Right renal cortex interstitium (tissue), 3 donors: Measurements from ENCODE around the gene ABLIM2. TPM values are rescaled to one million over a fixed set of nuclear protein-coding genes. Genes with fewer than 3 reads are reported as not detected.

Experiments used
- DNase-seq, 3 donors: peaks; one replicate each; pipeline ENCODE4 v3.0.0-alpha.2; 2013; ENCODE audit warnings: low read depth in 3 of 3, low spot score in 2 of 3
- polyA plus RNA-seq, 3 donors: library from polyadenylated mRNA; unstranded; fragments of 120-200 nt; gene quantifications; one replicate each; pipeline ENCODE4 v1.2.1, GENCODE V29; 2013; ENCODE audit not compliant: insufficient read length in 3 of 3

Gene ABLIM2
- polyA plus RNA-seq, 3 donors: 6.5 to 7.2 (median 6.9) TPM

DNA sequence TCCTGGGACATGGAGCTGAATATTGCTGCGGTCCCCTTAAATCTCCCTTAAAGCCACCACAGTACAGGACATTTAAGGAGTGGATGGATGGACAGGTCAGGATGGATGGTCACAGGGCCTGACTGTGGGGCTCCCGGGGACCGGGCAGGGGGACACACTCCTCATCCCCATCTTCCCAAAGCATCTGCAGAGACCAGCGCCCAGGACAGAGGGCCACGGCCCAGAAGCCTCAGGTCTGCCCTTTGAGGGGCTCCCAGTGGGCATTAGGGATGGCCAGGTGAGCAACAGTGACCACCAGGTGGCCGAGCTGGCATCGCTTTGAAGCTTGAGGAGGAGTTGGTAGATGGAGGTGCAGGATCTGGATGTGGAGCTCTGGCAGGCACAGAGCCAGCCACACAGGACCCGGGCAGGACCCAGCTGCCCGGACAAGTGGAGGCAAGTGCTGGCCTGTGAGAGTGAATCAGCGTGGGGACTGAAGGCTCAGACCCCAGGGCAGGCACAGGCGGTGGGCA, 51.4 kb downstream of the ABLIM2 start:
- DNase-seq: no peak

DNA sequence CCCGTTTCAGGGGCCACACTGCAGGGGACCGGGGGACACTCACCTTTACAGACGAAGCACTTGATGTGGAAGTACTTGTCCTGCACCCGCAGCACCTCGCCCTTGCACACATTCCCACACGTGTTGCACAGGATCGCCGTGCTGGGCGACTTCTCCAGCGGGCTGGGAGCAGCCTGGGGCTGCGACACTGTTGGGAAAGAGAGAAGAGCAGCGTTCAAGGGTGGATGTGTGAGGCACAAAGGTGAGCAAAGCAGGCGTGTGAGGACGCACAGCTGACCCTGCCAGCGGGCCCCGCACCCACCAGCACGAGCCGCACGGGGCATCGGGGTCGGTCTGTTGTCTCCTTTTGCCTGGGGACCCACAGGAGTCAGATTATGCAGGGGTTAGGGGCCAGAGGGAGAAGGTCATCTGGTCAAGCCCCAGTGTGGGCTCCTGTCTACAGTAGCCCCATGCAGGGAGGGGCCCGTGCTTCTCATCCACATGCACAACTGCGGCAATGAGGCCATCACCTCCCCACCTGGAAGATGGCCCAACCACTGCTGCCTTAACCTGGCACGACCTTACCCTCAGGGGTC, 52.1 kb downstream of the ABLIM2 start:
- DNase-seq: no peak

DNA sequence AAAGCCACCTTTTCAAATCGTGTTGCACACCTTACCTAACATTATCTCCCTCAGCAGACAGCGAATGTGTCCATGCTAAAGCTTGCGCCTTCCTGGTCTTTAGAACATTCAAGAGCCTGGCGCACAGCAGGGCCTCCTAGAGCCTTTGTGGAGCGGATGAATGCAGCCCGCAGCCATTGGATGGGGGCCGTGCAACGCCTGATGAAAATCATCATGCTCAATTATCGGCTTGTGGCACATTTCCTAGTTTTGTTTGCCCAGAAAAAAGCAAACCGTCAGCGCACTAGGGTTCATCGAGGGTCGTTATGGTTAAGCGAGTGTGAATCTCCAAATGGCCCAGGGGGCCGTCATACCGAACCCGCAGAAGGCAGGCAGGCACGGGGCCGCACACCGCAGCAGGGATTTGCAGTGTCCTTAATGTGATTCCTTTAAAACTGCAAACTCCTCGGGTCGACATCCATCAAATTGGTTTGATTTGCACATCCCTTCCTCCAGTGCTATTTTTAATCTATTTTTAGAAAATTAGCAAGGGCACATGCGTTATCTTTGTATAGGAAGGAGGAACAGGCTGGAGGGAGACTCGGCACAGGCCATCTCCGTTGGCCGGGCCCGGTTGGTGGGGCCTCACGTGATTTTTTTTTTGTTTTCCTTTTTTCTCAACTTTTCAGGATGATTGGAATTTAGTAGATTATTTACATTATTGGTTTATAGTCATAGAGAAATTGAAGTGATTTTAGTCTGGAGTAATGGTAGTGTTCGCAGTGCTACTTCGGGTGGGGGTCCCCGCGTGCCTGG, 53.1 kb downstream of the ABLIM2 start:
- DNase-seq: no peak

DNA sequence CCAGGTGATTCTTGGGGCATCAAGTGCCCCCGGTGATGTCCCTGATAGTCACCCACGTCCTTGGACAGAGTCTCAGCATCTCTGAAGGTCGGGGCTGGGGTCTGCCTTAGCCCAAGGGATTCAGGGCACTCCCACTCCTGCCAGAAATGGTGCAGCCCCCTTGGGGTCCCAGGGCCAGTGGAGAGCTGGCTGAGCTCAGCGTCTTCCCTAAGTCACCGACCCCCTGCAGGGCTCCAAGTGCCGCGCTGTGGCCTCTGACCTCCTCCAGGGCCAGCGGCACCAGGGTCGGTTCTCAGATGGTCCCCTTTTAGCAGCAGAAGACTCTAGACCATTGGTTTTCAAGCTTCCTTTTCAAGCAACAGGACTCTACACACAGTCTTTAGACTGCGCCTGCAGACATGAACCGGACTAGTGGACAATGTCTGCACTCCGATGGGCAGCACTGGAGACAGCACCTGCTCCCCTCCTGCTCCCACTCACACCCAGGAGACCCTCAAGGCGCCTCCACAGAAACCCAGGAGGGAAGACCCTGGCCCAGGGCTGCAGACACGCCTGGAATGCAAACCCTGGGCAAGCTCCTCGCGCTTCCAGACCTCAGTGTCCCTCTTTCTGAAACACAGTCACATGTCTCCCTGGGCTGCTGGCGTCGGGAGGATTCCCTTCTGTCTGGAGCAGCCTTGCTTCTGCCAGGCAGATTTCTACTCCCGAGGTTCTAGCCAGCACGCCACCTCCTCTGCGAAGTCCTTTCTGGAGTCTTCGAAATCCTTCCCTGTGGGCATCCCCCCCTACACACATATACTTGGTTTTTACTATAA, 53.9 kb downstream of the ABLIM2 start:
- DNase-seq: no peak

DNA sequence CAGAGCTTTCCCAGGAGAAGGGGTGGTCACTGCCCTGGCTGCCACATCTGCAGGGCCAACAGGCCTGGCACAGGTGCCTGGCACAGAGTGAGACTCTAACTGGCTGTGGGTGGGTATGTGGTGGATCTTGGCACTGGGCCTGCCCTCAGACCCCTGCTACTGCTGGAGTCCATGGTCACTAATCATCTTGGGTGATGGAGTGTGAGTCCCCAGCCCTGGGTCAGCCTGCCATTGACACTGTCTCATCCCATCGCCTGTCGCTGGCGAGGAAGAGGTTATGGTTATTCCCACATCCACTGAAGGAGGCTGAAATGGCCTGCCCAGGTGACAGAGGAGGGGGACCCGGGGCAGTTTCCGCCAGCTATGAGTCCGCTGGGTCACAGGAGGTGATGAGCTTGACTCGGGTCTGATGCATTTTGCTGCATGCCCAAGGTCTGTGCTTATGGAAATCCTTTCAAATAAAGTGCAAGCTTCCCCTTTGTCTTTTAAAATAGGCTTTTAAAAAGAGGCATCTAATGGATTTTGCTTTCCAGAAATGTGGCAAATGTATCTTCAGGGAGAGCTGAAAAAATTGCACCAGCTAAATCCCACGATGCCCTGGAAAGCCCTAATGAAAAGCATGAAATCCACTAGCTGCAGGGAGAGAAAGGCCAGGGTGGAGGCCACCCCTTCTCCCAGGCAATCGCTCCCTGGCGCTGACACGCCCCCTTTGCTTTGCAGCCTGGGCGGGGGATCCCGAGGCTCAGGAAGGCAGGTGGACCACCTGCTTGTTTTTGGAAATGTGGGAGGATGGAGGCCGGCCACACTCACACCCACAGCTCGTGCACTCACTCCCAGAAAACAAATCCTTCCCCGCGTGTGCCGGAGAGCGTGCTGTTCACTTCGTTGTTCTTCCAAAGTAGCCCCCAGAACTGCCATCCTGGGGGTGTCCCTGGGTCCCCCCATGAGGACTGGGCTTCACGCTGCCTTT, 54.9 kb downstream of the ABLIM2 start:
- DNase-seq: no peak

DNA sequence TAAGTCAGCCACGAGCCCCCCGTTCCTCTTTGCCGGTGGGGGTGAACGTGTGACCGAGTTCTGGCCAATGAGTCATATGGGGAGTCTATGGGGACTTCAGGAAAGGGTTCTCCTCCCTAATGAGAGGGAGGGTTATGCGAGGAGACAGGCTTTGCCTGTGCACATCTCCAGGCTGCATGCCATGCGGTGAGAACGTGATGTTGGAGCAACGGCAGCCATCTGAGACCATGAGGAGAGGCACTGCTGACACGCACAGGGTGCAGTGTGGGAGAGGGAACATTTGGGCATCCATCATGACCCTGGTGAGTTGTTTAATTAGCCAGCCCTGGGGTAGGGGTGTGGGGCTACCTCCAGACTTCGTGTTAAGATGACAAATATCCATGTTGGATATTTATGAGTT, 55.8 kb downstream of the ABLIM2 start:
- DNase-seq: no peak

DNA sequence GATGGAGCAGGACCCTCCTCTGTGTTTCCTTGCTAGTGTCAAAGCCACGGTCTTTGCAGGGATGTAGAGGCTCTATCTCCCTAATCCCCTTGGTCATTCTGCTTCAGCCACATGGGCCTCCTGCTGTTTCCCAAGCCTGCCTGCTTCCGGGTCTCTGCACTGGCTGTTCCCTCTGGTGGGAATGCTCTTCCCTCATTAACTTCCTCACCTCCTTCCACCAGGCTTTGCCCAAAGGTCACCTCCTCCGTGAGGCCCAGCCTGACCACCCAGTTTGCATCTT, 56.6 kb downstream of the ABLIM2 start:
- DNase-seq: no peak

DNA sequence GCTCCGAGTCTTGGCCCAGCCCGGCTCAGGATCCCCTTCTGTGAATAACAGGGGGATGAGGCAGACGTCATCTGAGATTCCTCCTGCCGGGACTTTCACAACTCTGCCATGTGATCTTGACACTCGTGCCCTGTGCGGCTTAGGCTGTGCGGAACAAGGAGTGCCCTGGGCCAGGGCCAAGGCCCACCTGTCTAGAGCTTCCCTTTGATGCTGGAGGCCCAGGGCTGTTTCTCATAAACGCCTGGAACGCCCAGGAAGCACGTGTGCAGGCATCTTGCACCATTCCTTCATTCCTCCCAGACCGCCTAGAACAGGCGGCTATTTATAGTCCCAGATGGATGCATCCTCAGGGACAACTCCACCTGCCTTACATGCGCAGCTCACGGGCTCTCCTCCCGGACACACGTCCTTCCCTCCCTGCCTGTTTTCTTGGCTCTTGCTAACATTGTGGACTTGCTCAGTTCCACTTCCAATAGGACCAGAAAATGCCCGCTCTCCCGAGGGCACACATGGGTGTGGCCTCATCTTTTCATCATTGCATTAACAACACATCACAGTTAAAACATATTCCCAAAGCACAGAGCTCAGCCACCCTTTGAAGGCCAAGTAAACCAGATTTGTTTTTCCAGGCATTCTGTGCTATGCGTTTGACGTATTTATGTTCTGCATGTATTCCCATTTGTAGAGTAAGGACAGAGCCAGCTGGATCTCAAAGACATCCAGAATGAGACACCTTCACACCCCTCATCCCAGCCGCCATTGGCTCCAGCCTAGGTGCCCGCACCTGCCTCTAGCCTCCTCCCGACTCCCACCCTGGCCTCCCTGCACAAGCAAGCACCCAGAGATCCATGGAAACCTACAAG, 57.2 kb downstream of the ABLIM2 start:
- no peak for DNase-seq

DNA sequence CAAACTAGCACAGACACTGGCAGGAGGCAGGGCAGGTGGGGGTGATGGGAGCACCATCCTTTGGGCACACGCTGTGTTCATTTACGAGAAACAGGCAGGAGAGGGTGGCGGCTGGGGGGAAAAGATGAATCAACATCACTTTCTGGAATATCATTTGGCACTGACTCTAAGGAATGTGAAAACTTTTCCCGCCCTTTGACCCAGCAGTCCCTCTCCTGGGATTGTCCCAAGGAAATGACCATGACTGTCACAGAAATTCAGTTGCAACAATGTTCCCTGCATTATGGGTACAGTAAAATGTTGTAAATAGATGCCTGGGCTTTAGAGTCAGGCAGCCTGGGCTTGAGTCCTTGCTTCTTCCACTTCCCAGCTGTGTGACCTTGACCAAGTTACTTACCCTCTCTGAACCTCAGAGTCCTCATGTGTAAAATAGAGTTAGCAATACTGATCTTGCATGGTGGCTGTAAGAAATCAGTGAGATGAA, 58.6 kb downstream of the ABLIM2 start:
- no peak for DNase-seq

DNA sequence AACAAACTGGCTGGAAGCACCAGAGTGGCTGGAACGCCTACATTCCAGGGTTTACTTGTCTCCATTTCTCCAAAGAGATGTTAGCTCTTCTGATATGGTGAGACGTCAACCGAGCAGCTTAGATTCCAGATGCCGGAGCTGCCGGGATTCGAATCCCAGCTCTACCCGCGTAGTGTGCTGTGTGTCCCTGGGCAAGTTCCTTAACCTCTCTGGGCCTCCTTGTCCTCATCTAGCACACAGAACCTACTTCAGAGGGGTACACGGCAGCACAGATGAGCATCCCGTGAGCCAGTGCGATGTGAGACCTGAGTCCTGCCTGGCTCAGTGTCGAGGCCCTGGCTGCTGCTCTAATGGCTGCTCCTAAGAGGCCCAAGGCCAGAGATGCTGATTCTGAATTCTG, 60.1 kb downstream of the ABLIM2 start:
- no peak for DNase-seq

DNA sequence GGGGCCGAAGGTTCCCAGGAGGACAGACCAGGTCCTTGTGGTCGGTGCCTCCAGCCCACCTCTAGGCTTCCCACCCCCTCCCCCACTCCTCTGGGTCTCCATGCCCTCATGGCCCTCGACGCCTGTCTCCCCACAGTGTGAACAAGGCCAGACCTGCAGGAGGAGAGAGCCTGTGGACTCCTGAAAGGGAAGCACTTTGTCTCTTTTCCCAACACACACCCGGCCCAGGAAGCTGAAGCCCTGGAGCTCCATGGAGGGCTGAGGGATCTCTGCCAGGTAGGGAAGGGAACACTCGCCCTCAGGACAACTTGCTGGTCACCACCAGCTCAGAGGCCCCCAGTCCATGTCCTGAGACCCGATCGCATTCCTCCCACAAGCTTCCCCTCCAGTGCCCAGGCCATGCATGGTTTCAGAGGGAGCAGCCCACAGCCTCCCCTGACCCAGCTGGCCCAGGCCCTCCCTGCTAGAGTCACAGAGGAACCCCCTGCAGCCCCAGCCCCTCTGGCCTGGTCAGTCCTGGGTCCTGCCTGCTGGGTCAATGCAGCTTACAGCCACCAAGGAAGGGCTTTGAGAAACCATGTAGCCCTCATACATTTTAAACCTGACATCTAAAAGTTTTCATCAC, 60.8 kb downstream of the ABLIM2 start:
- no peak for DNase-seq

DNA sequence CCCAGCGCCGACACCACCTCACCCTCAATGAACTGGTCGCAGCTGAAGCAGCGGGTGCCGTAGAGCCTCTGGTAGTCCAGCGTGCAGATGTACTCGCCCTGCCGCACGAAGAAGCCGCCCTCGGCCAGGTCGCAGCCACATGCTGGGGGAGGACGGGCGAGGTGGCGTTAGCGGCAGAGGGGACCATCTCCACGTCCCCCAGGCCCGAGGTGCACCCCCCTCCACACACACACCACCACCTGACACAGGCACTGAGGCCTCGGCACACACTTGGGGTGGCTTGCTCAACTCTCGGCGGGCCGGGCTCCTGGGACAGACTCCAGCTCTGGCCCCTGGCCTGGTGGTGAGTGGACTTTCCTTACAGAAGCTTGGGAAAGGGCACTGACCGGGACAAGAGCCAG, 61.5 kb downstream of the ABLIM2 start:
- no peak for DNase-seq

DNA sequence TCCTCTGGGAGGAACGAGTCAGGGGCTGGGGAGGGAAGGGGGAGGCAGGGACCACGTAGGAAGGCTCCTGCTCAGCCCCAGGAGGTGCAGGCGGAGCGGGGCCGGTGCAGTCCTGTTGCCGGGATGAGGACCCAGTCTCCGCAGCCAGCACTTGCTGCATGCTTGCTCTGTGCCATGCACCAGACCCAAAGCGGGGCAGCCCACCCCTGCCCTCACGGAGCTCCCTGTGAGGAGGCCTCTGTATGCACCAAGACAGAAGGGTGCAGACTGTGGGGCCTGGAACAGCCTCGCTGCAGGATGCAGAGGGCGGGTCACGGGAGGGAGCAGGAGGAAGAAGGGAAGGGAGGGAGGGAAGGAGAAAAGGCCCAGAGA, 61.9 kb downstream of the ABLIM2 start:
- DNase-seq: no peak

DNA sequence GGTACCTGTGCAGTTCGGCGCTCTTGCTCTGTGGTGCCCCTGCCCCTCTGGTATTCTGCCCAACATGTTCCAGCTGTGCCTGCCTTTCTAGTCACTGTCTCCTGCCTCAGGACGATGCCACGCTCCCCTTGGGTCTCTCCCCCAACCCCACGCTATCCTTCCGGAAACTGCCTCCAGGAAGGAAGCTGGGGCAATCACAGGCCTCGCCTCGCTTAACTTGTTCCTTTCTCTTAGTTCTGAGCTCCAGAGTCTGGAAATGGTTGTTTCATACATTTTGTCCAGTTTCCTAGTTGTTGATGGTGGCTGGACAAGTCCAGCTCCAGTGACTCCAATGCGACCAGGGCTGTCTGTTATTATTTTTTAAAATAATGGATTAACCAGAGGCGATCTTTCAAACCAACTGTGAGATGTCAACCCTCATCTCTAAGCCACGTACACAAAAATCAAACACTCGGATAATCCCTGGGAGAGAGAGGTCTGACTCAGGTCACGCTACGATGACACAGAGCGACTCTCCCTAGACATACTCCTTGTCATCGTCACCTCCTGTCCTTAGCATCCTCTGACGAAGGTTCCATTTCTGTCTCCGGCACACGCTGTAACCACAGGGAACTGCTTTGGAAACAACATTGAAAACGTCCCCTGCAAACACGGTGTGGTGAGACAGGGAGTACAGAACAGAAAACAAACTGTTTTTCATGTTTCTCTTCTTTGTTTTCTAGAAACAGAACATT, 62.5 kb downstream of the ABLIM2 start:
- DNase-seq: no peak

DNA sequence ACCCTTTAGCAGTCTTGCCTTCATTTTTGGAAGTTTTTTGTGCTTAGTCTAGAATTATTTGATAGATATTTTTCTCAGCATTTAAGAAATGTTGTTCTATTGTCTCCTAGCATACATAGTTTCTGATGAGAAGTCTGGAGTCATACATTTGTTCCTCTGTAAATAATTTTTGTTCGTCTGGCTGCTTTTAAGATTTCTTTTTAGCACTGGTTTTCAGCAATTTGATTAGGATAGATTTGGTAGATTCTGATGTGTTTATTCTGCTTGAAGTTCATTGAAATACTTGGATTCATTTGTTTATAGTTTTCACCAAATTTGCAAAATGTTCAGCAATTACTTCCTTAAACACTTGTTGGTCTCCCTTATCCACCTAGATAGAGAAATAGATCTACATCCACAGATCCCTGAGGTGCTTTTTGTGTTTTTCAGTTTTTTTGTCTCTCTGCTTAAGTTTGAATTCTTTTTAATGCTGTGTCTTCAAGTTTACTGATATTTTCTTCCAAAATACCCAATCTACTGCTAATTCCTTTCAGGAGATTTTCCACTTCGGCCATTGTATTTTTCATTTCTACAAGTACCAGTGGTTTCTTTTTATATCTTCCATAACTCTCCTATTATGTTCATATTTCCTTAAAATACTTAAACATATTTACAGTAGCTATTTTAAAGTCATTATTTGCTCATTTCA, 64.9 kb downstream of the ABLIM2 start:
- no peak for DNase-seq

DNA sequence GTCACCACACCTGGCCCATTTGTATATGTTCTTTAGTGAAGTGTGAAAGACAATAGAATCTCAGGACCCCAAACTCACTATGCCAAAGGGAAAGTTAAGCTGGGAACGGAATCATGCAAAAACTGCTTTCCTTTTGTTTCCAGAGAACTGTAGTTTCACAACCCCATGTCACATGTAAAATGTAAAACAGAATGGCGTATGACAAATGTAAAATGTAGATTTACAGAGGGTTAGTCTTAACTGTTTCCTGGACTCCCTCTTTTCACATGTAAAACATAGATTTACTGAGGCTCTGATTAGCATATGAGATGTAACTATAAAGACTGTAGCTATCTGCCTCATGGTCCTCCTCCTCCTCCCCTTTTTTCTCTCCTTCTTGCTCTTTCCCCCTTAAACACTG, 66.3 kb downstream of the ABLIM2 start:
- DNase-seq: no peak

DNA sequence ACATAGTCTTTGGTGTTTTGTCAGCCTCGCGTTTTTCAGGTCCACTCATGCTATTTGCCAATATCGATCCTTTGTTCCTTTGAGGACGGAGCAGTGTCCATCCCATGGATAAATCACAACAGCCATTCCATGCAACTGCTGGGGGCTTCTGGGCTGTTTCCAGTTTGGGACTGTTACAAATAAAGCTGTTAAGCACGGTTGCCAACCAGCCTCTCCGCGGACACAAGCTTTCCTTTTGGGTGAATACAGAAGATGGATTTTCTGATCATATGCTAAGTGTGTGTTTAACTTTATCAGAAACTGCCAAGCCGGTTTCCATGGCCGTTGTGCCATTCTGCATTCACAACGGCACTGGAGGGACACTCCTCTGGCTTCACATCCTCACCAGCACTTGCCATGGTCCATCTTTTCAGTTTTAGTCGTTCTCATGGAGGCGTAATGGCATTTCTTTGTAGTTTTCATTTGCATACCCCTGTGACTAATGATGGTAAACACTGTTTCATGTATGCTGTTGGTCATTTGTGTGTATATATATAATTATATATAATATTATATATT, 67.8 kb downstream of the ABLIM2 start:
- no peak for DNase-seq

DNA sequence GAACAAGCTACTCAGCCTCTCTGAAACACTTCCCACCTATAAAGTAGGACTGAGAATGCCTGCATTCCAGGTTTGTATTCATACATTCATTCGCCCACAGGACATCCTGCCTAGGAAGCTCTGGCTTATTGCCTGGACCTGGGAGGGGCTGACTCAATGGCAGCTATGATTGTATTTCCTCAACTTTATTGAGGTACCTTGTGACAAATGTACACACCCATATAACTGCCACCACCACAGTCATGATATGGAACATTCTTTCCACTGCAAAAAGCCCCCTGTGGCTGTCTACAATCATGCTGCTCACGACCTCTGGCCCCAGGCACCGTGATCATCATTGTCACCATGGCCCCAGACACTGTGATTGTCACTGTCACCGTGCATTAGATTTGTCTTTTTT, 68.3 kb downstream of the ABLIM2 start:
- no peak for DNase-seq
